ENCODE data around the gene MKLN1. TPM values are rescaled to one million over a fixed set of nuclear protein-coding genes. Genes with fewer than 3 reads are reported as not detected.

The MKLN1 gene
- total and polyA plus RNA-seq, 4 donors: 7.1 to 48.4 (median 25.5) TPM

- Histone ChIP-seq H3K9ac (ENCODE audit: low read depth in 1 of 2, low read length in 2 of 2) (no peak overlapping the region), H3K27me3 (ENCODE audit: control insufficient read depth in 4 of 4, insufficient read depth in 4 of 4, low read length in 3 of 4) (no peaks in the 10 kb centered on the region), H3K27ac (ENCODE audit: low read depth in 1 of 2, low read length in 2 of 2) (no peak overlapping the region), H3K4me3 (ENCODE audit: low read depth in 1 of 3, low read length in 3 of 3) (no peak overlapping the region), H3K4me1 (ENCODE audit: control insufficient read depth in 4 of 4, insufficient read depth in 4 of 4, low read length in 3 of 4) (no peaks in the 10 kb centered on the region), H3K36me3 (ENCODE audit: control insufficient read depth in 4 of 4, insufficient read depth in 3 of 4, low read depth in 1 of 4, low read length in 3 of 4) (peaks cover 3 to 9% (median 6%) of the 10 kb centered on the region in 4 donors), H3K9me3 (ENCODE audit: control insufficient read depth in 4 of 4, low read length in 3 of 4) (no peaks in the 10 kb centered on the region)
- DNase-seq (ENCODE audit: low spot score): no peak
- 94% methylated on average over 5 of the region's 5 CpGs for WGBS
- TF ChIP-seq GABPA (IDR thresholded peaks at IDR 0.05 in 1 of 2, conservative IDR thresholded peaks at IDR 0.05 in 1 of 2): no peak
- TF ChIP-seq HNF4G (IDR thresholded peaks at IDR 0.05): no peak
- TF ChIP-seq EGR1 (IDR thresholded peaks at IDR 0.05; ENCODE audit: low read depth in 2 of 2): no peak
- TF ChIP-seq, protein P1, sequence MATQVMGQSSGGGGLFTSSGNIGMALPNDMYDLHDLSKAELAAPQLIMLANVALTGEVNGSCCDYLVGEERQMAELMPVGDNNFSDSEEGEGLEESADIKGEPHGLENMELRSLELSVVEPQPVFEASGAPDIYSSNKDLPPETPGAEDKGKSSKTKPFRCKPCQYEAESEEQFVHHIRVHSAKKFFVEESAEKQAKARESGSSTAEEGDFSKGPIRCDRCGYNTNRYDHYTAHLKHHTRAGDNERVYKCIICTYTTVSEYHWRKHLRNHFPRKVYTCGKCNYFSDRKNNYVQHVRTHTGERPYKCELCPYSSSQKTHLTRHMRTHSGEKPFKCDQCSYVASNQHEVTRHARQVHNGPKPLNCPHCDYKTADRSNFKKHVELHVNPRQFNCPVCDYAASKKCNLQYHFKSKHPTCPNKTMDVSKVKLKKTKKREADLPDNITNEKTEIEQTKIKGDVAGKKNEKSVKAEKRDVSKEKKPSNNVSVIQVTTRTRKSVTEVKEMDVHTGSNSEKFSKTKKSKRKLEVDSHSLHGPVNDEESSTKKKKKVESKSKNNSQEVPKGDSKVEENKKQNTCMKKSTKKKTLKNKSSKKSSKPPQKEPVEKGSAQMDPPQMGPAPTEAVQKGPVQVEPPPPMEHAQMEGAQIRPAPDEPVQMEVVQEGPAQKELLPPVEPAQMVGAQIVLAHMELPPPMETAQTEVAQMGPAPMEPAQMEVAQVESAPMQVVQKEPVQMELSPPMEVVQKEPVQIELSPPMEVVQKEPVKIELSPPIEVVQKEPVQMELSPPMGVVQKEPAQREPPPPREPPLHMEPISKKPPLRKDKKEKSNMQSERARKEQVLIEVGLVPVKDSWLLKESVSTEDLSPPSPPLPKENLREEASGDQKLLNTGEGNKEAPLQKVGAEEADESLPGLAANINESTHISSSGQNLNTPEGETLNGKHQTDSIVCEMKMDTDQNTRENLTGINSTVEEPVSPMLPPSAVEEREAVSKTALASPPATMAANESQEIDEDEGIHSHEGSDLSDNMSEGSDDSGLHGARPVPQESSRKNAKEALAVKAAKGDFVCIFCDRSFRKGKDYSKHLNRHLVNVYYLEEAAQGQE (IDR thresholded peaks at IDR 0.05): no peak
- TF ChIP-seq RAD21 (IDR thresholded peaks at IDR 0.05): no peak
- TF ChIP-seq TAF1 (conservative IDR thresholded peaks at IDR 0.05): no peak
- no peak for TF ChIP-seq SP1 (IDR thresholded peaks at IDR 0.05)
These were observed 81.6 kb downstream of the MKLN1 start for GRCh38 chr7:131409129-131409766.

GRCh38 chr7:131412031-131412430 lies 84.4 kb downstream of the MKLN1 start:
- 98% methylated on average over 3 of the region's 3 CpGs for WGBS
- Histone ChIP-seq H3K36me3 (ENCODE audit: control insufficient read depth in 4 of 4, insufficient read depth in 3 of 4, low read depth in 1 of 4, low read length in 3 of 4) (peaks cover 0 to 13% (median 6%) of the 10 kb centered on the region in 4 donors), H3K9me3 (ENCODE audit: control insufficient read depth in 4 of 4, low read length in 3 of 4) (no peaks in the 10 kb centered on the region), H3K27ac (ENCODE audit: low read depth in 1 of 2, low read length in 2 of 2) (no peak overlapping the region), H3K4me1 (ENCODE audit: control insufficient read depth in 4 of 4, insufficient read depth in 4 of 4, low read length in 3 of 4) (no peaks in the 10 kb centered on the region), H3K4me3 (ENCODE audit: low read depth in 1 of 3, low read length in 3 of 3) (no peak overlapping the region), H3K9ac (ENCODE audit: low read depth in 1 of 2, low read length in 2 of 2) (no peak overlapping the region), H3K27me3 (ENCODE audit: control insufficient read depth in 4 of 4, insufficient read depth in 4 of 4, low read length in 3 of 4) (no peaks in the 10 kb centered on the region)
- no peak for DNase-seq (ENCODE audit: low spot score)
- TF ChIP-seq FOXA1 (IDR thresholded peaks at IDR 0.05) (no peak), RXRA (IDR thresholded peaks at IDR 0.05) (no peak), NR2F2 (IDR thresholded peaks at IDR 0.05) (no peak)

GRCh38 chr7:131413711-131414110 lies 86.0 kb downstream of the MKLN1 start:
- WGBS: 94% methylated on average over 4 of the region's 4 CpGs
- no peaks in the 10 kb centered on the region for H3K4me1 ChIP-seq (ENCODE audit: control insufficient read depth in 4 of 4, insufficient read depth in 4 of 4, low read length in 3 of 4)
- no peaks in the 10 kb centered on the region for H3K27me3 ChIP-seq (ENCODE audit: control insufficient read depth in 4 of 4, insufficient read depth in 4 of 4, low read length in 3 of 4)
- no peaks in the 10 kb centered on the region for H3K9me3 ChIP-seq (ENCODE audit: control insufficient read depth in 4 of 4, low read length in 3 of 4)
- no peak overlapping the region for H3K9ac ChIP-seq (ENCODE audit: low read depth in 1 of 2, low read length in 2 of 2)
- H3K36me3 ChIP-seq (ENCODE audit: control insufficient read depth in 4 of 4, insufficient read depth in 3 of 4, low read depth in 1 of 4, low read length in 3 of 4): peaks cover 0 to 16% (median 7%) of the 10 kb centered on the region in 4 donors
- H3K4me3 ChIP-seq (ENCODE audit: low read depth in 1 of 3, low read length in 3 of 3): no peak overlapping the region
- TF ChIP-seq GABPA (IDR thresholded peaks at IDR 0.05 in 1 of 2, conservative IDR thresholded peaks at IDR 0.05 in 1 of 2): no peak
- TF ChIP-seq SP1 (IDR thresholded peaks at IDR 0.05): no peak
- TF ChIP-seq TAF1 (conservative IDR thresholded peaks at IDR 0.05): no peak
- no peak for TF ChIP-seq JUND (IDR thresholded peaks at IDR 0.05)
- TF ChIP-seq EGR1 (IDR thresholded peaks at IDR 0.05; ENCODE audit: low read depth in 2 of 2): no peak
- no peak for TF ChIP-seq ATF3 (IDR thresholded peaks at IDR 0.05)
- TF ChIP-seq RXRA (IDR thresholded peaks at IDR 0.05): no peak
- TF ChIP-seq HNF4G (IDR thresholded peaks at IDR 0.05): no peak
- TF ChIP-seq, protein P2, sequence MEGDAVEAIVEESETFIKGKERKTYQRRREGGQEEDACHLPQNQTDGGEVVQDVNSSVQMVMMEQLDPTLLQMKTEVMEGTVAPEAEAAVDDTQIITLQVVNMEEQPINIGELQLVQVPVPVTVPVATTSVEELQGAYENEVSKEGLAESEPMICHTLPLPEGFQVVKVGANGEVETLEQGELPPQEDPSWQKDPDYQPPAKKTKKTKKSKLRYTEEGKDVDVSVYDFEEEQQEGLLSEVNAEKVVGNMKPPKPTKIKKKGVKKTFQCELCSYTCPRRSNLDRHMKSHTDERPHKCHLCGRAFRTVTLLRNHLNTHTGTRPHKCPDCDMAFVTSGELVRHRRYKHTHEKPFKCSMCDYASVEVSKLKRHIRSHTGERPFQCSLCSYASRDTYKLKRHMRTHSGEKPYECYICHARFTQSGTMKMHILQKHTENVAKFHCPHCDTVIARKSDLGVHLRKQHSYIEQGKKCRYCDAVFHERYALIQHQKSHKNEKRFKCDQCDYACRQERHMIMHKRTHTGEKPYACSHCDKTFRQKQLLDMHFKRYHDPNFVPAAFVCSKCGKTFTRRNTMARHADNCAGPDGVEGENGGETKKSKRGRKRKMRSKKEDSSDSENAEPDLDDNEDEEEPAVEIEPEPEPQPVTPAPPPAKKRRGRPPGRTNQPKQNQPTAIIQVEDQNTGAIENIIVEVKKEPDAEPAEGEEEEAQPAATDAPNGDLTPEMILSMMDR (IDR thresholded peaks at IDR 0.05; ENCODE audit: low read depth, low read length, missing input control): no peak
- TF ChIP-seq YY1 (IDR thresholded peaks at IDR 0.05): no peak
- TF ChIP-seq FOXA2 (IDR thresholded peaks at IDR 0.05): no peak
- TF ChIP-seq, protein P3, sequence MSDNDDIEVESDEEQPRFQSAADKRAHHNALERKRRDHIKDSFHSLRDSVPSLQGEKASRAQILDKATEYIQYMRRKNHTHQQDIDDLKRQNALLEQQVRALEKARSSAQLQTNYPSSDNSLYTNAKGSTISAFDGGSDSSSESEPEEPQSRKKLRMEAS (IDR thresholded peaks at IDR 0.05): no peak
- no peak for TF ChIP-seq RAD21 (IDR thresholded peaks at IDR 0.05)
- TF ChIP-seq, protein P1 (IDR thresholded peaks at IDR 0.05): no peak
- H3K27ac ChIP-seq (ENCODE audit: low read depth in 1 of 2, low read length in 2 of 2): no peak overlapping the region
- no peak for DNase-seq (ENCODE audit: low spot score)
